ENCODE results near the gene ALG11. TPM values are rescaled to one million over a fixed set of nuclear protein-coding genes. Genes with fewer than 3 reads are reported as not detected.

ALG11 gene
- total RNA-seq, 1 experiment from 2014 or later, result 22.6 TPM

DNA sequence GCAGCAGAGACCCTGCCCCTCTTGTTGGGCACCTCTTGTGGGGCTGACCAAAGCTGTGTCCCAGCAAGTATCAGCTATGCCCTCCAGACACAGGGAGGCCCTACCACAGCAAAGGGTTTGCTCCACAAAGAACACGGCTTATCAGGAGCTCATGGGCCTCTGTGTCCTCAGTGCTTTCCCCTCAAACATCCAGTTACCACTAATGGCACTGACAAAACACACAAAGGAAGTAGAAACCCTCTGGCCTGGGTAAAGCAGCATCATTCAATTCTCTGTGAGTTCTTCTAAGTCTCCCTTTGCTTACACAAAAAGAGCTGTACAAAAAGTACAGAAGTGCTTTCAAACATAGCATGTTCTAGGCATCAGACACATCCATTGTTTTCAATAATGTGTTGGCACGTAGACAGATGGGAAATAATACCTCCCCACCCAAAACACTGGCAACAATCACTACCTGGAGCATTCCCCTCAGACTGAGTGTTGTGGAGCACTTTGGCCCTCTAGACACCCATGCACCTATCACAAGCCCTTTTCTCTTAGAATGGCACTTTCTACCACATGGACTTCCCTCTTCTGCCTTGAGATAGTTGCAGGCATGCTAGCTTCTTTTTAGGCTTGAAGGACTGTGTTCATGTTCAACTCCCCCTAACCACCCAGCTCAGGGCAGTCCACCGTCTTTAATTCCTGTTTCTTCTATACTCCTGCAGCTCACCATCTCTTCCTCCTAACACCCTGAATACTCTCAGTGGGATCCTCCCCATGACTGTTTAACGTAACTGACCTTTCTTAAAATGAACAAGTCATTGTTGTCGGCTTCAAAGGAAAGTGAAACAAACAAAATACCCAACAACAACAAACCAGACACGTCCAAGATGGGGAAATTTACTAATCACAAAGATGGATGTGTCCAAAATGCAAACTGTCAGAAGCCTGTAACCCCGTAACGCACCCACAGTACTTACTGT lies 44.4 kb upstream of the ALG11 start:
- Histone ChIP-seq H3K4me3 (replicated peaks in 1 of 2; ENCODE audit: low read depth in 1 of 2, low read length in 2 of 2) (no peak overlapping the region), H4K20me1 (ENCODE audit: insufficient read depth) (no peaks in the 10 kb centered on the region), H3K79me2 (ENCODE audit: insufficient read depth, low read length) (no peaks in the 10 kb centered on the region), H3K27me3 (ENCODE audit: insufficient read depth, low read length) (no peaks in the 10 kb centered on the region), H3K36me3 (ENCODE audit: control insufficient read depth in 1 of 2, insufficient read depth in 2 of 2, low read length in 2 of 2) (no peaks in the 10 kb centered on the region), H3K9me3 (ENCODE audit: control insufficient read depth in 1 of 2, insufficient read depth in 1 of 2, low read depth in 1 of 2, low read length in 2 of 2) (no peaks in the 10 kb centered on the region), H2AFZ (ENCODE audit: low read depth, low read length, poor library complexity, severe bottlenecking) (no peak overlapping the region), H3K4me2 (ENCODE audit: low read length) (no peak overlapping the region), H3K4me1 (ENCODE audit: control insufficient read depth in 1 of 2, insufficient read depth in 2 of 2, low read length in 2 of 2) (no peaks in the 10 kb centered on the region), H3K9me2 (ENCODE audit: insufficient read depth) (no peaks in the 10 kb centered on the region), H3K27ac (ENCODE audit: low read depth, low read length) (no peak overlapping the region), H3K9ac (ENCODE audit: low read length) (no peak overlapping the region)
- intact Hi-C loops (cut with micrococcal nuclease), result no loop called here
- DNase-seq (ENCODE audit: low read depth, low spot score) (no peak), ATAC-seq (no peak)
- no peak for TF ChIP-seq POLR2AphosphoS5 (IDR thresholded peaks at IDR 0.05; ENCODE audit: low read depth, low read length)
- RAD21 ChIA-PET (ENCODE audit: low non-redundant PET in 1 of 2, low total read pairs in 2 of 2, uncharacterized antibody in 2 of 2, unreplicated experiment in 2 of 2), result no interaction called here
- CTCF ChIA-PET, result no interaction called here
- BruUV-seq (replicated peaks), result no TSS peak
- POLR2A ChIA-PET, result no interaction called here

DNA sequence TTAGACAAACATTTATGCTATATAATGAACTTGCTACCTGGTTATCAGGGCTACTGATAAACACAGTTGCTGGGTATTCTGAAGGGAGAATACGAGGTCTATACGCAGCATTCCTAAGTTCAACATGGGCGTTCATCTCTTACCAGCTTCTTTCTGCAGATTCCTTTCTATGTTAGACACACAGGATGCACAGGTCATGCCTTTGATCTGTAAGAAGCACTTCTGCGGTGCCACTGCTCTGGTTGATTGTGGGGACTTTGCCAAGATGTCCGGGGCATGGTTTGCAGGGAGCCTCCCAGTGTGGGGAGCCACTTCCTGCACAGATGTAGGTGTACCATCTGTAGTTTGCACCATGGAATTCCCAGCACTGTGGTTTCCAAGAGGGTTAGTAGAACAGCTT lies 41.8 kb upstream of the ALG11 start:
- ChIA-PET RAD21 (ENCODE audit: low non-redundant PET in 1 of 2, low total read pairs in 2 of 2, uncharacterized antibody in 2 of 2, unreplicated experiment in 2 of 2) (no interaction called here), CTCF (no interaction called here), POLR2A (no interaction called here)
- Histone ChIP-seq H3K4me3 (replicated peaks in 1 of 2; ENCODE audit: low read depth in 1 of 2, low read length in 2 of 2) (no peak overlapping the region), H2AFZ (ENCODE audit: low read depth, low read length, poor library complexity, severe bottlenecking) (no peak overlapping the region), H3K4me1 (ENCODE audit: control insufficient read depth in 1 of 2, insufficient read depth in 2 of 2, low read length in 2 of 2) (no peaks in the 10 kb centered on the region), H3K27ac (ENCODE audit: low read depth, low read length) (no peak overlapping the region), H3K4me2 (ENCODE audit: low read length) (no peak overlapping the region), H4K20me1 (ENCODE audit: insufficient read depth) (no peaks in the 10 kb centered on the region), H3K79me2 (ENCODE audit: insufficient read depth, low read length) (no peaks in the 10 kb centered on the region), H3K9me3 (ENCODE audit: control insufficient read depth in 1 of 2, insufficient read depth in 1 of 2, low read depth in 1 of 2, low read length in 2 of 2) (no peaks in the 10 kb centered on the region), H3K36me3 (ENCODE audit: control insufficient read depth in 1 of 2, insufficient read depth in 2 of 2, low read length in 2 of 2) (no peaks in the 10 kb centered on the region), H3K27me3 (ENCODE audit: insufficient read depth, low read length) (no peaks in the 10 kb centered on the region), H3K9ac (ENCODE audit: low read length) (no peak overlapping the region), H3K9me2 (ENCODE audit: insufficient read depth) (no peaks in the 10 kb centered on the region)
- intact Hi-C loops (cut with micrococcal nuclease), result no loop called here
- TF ChIP-seq POLR2A (IDR thresholded peaks at IDR 0.05; ENCODE audit: borderline replicate concordance, extremely low read depth, insufficient read depth, insufficient read length) (no peak), ZNF274 (IDR thresholded peaks at IDR 0.05; ENCODE audit: low read depth, low read length) (no peak)
- ATAC-seq (no peak), DNase-seq (ENCODE audit: low read depth, low spot score) (no peak)
- no TSS peak for BruUV-seq (replicated peaks)

Data from HCT116 (cell line).